GM18499 (cell line): Measurements from ENCODE around the gene DLGAP1.

ENCODE experiments used
- ATAC-seq: cut with Tn5 transposase; IDR thresholded peaks from one replicate; pipeline ENCODE4 v1.9.1; 2021; ENCODE audit warnings: moderate number of reproducible peaks; ENCODE audit not compliant: insufficient read depth, unreplicated experiment

Gene DLGAP1

DNA sequence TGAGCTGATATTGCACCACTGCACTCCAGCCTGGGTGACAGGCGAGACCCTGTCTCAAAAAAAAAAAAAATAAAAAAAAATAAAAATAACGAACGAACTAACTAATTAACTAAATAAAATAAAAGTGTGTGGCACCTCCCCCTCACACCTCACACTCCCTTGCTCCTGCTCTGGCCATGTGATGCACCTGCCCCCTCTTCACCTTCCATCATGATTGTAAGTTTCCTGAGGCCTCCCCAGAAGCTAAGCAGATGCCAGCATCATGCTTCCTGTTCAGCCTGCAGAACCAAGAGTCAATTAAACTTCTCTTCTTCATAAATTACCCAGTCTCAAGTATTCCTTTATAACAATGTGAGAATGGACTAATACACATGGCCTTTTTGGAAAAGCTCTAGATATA lies 773.0 kb downstream of the DLGAP1 start:
- no peak for ATAC-seq

DNA sequence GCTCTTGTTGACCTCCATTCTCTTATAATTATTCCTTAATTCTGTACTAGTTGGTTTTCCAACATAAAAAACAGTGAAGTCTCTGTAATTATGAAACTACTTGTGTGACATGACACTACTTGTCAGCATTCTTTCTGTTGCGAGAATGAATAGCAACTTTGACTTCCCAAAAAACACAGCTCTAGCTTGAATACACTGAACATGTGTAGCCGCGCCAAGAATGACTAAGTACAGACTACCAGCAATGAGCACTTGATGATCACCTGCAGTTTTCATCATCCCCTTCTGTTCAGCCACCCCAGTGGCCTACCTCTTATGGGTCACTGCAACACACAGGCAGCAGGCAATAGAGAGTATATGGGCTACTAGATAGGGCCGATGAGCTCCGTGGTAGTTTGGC lies 775.9 kb downstream of the DLGAP1 start:
- ATAC-seq: no peak

DNA sequence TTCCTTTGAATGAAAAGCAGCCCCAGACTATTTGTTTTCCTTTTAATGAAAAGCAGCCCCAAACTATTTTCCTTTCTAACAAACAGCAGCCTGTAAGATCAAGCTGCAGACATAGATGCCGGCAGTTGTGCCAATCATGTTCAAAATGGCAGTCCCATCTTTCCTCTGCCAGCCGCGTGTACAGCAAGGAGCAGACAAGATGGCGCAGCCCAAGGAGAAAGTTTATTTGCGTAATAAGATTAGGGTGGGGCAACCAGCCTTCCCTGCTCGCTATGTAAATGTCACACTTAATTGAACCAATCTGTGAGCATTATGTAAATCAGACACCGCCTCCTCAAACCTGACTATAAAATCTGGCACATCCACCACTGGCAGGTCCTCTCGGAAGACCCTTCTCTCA lies 779.1 kb downstream of the DLGAP1 start:
- ATAC-seq: no peak

DNA sequence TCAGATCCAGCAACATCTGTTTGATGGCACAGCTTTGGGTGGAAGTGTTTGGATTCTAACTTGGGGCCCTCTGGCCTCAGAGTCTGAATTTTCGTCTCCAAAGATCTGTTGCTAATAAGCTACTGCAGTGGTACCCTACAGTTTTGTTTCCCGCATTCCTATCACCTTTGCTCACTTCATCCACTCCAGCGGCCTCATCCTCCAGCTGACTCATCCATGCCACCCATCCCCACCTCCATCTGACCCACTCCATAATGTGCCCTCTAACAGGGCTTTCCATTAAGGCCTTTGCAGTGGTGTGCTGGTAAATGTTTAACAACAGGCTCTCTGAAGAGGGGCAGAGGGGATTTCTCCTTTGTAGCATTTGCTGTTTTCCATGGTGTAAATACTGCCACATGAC lies 779.7 kb downstream of the DLGAP1 start:
- no peak for ATAC-seq

DNA sequence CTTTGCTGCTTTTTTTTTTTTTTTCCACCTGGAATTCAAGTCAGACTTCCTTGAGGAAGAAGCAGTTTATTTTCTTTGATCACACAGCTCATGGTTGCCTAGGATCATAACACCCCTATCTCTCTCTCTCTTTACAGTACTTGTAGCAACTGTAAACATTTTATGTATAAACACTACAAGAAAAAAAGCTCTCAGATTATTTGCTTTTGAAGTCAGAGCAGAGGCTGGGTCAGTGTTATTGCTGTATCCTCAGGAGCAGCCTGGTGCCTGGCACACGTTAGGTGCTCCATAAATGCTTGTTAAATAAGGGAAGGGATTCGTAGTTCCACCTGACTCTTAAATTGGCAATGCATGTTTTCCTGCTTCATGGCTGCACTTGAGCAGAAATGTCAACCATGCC lies 783.9 kb downstream of the DLGAP1 start:
- no peak for ATAC-seq

DNA sequence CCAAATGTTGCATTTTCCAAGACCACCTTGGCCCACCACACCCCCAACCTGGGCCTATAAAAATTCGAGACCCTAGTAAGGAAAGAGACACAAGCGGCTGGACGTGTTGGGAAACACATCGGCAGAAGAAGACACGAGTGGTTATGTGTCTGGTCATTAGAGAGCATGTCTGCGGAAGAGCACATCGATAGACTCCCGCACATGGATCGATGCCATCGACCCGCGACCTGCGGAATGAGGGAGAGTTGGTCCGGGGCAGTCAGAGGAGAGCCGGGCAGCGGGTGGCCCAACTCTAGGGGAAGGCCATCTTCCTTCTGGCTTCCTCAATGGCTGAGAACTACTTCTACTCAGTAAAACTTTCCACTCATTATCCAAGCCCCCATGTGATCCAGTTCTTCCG lies 785.7 kb downstream of the DLGAP1 start:
- no peak for ATAC-seq

DNA sequence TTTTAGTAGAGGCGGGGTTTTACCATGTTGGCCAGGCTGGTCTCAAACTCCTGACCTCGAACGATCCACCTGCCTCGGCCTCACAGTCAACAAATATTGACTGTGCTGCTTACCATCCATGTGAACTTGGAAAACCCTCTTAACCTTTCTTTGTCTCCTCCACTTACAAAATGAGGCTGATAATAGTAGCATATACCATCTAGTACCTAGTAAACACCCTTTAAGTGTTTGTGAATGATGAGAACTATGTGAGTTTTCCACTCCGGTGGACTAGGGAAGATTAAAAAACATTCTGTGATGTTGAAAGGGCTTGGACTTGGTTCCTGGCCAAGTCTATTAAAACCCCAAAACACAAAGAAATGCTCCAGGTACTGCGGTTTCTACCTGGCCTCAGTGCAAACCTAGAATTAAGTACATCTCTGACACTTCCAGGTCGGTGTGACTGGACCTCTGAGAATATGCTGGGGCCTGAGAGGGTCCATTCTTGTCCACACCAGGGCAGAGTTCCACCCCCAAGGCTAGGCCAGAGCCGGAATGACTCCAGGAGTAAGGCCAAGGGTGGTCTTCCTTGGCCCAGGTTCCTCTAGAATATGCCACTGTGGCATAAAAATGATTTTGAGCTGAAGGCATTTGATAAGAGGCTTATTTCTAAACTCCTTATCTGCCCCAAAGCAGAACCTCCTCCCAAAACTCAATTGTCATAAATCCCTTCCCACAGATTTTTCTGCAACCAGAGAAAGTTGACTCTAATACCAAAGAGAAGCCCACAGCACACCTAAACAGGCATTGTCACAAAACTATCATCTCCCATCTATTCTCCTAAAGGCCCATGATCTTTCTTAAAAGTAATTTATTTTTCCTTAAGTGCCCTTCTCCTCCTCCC lies 787.6 kb downstream of the DLGAP1 start:
- no peak for ATAC-seq

DNA sequence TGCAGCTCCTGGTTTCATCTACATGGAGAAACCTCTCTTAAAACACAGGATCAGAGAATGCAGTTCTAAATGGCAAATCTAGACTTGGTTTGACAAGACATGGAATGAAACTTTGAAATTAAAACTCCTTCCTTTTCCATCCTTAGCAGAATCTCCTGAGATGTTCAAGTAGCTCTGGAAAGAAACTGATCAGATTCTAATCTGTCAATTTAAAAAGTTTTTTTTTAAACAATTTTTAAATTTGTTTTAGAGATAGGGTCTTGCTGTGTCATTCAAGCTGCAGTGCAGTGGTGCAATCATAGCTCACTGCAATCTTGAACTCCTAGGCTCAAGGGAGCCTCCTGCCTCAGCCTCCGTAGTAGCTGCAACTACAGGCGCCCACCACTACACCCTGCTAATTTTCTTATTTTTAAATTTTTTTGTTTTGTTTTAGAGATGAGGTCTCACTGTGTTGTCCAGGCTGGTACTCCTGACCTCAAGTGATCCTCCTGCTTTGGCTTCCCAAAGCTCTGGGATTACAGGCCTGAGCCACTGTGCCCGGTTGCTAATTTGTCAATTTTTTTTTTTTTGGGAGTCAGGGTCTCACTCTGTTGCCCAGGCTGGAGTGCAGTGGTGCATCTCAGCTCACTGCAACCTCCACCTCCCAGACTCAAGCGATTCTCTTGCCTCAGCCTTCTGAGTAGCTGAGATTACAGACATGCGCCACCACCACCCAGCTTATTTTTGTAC lies 788.4 kb downstream of the DLGAP1 start:
- ATAC-seq: no peak

DNA sequence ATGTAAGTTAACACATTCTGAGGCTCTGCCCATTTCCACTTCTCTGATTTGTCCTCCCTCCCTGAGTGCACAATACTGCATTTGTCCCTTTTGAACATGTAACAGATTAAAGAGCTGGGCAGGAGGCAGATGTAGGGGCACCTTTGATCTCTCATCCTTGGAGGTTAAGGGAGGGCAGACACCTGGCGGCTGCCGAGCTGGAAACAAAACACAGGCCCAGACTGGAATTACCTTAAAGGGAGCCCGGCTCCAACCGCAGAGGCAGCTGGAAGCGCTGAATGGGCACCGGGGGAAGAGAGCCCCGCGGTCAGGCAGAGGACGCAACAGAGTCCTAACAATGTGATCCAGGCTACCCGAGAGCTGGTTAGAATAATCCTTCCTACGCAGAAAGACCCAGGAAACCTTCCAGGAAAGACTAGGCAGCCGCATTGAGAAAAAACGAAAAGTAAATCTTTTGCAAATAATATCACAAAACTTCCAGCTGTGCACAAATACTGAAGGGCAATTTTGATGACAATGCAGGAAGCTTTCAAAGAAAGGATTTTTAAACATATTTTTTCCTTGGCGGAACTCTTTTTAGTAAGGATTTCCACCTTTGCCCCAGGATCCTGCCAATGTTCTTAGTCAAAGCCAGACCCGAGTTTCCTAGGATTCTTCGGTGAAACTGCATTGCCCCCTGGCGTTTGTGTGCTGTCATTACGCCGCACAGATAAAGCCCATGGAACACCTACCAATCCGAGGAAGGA lies 789.2 kb downstream of the DLGAP1 start:
- ATAC-seq: no peak

DNA sequence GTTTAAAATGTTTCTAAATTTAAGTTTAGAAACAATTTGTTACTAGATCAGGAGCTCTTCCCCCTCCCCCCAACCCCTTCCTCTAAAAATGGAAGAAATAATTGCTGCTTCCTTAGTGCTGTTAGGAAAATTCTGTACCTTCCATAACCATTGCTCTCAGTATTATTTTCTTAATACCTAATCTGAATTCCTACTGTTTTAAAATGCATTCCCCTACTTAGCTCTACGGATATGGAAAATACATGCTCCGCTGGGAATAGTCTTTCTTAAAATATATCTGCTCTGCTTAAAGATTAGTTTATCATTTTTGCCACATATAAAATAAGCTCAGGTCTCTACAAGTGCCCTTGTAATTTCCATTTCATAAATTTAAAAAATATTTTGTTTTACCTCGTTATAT lies 789.9 kb downstream of the DLGAP1 start:
- no peak for ATAC-seq

DNA sequence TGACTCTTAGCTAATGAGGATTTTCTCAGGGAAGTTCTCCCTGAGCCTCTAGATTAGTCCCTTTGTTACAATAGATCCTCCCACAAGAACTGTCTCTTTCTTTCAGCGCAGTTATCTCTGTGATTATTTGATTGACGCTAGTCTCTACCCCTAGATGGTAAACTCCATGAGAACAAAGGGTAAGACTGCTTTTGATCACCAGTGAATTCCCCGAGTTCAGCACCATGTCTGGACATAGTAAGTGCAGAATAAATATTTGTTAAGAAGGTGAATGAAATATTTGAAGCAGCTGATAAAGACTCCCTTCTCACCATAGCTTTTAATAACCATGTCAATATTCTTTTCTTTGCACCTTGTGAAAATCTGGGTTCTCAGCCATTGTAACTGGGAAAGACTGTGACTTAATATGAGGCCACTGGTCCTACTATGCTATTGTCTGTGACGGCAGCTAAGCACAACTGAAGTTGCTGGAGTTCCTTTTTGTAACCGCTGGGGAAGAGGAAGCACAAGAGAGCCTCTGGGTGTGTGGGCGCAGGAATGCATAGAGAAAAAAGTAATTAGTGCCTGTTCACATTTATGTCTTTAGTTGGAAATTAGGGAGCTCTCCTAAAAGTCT lies 790.4 kb downstream of the DLGAP1 start:
- no peak for ATAC-seq

DNA sequence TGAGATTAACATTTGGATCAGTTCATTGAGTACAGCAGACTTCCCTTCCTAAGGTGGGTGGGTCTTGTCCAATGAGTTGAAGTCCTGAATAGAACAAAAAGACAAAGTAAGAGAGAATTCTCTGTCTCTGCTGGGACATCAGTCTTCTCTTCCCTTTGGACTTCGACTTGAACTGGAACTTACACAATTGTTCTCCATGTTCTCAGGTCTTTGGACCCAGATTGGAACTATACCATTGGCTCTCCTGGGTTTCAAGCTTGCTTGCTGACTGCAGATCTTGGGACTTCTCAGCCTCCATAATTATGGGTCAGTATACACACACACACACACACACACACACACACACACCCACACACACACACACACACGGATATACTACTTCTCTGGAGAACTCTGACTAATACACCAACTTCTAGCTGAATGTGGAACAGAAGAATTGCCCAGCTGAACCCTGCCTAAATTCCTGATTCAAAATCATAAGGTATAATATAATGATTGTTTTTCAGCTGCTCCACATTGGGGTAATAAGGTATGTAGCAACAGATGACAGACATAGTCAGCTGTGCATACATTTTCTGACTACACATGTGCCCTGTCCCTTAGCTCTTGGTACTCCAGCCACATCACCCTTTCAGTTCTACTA lies 791.1 kb downstream of the DLGAP1 start:
- ATAC-seq: no peak

DNA sequence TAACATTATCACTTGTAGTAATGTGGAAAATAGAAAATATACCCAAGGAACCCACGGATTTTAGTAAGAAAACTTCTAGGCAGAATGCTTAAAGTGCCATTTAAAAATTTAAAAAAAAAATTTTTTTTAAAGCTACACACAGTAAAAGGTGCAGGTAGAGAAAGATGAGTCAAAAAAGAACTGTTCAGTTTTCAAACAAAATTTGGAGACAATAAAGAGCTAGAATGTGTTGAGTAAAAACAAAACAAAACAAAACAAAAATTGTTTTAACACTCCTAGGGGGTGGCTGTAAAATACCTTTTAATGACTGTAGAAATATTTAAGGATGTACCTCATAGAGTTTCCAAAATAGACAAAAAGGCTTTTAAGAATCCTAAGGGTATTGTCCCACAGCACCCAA lies 793.1 kb downstream of the DLGAP1 start:
- ATAC-seq: no peak

DNA sequence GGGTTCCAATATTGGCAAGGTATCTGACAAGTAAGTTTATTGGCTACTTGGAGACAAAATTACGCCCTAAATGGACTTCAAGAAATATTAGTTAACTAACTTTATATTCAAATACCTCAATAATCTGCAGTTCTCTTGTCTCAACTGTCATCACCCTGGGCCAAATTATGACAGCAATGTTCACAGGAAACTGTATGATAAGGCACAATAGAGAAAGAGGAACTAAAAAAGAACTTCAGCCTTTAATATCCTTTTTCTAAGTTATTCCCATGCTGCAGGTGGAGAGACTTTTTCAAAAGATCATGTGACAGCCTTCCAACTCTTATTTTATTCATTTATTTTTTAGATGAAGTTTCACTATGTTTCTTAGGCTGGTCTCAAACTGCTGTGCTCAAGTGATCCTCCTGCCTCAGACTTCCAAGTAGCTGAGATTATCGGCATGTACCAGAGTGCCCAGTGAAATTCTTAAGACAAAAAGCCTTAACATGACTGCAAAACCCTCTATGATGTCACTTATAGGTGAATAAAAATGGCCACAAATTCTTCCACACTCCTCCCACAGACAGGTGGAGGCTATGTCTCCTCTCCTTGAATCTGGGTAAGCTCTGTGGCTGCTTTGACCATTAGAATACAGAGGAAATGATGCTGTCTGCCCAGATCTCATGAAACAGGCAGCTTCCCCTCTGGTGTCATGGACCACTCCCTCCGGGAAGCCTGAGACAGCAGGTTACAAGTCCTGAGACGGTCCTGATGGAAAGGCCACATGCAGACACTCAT lies 794.2 kb downstream of the DLGAP1 start:
- ATAC-seq: no peak

DNA sequence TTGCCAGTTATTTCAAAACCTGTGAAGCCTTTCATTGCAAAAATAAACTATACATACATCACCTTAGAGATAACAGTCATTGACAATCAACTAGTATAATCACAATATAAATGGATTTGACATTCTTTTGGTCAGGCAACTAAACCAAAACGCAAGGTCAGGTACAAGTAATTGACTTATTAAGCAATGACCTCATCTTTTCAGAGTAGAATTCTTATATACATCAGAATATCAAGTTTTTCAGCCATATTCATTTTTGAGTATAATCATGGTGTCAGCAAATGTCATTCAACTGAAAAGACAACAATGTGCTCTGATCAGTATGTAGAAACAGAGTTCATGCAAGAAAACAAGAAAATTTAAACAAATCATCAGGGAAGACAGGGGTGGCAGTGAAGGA lies 796.6 kb downstream of the DLGAP1 start:
- ATAC-seq: no peak

DNA sequence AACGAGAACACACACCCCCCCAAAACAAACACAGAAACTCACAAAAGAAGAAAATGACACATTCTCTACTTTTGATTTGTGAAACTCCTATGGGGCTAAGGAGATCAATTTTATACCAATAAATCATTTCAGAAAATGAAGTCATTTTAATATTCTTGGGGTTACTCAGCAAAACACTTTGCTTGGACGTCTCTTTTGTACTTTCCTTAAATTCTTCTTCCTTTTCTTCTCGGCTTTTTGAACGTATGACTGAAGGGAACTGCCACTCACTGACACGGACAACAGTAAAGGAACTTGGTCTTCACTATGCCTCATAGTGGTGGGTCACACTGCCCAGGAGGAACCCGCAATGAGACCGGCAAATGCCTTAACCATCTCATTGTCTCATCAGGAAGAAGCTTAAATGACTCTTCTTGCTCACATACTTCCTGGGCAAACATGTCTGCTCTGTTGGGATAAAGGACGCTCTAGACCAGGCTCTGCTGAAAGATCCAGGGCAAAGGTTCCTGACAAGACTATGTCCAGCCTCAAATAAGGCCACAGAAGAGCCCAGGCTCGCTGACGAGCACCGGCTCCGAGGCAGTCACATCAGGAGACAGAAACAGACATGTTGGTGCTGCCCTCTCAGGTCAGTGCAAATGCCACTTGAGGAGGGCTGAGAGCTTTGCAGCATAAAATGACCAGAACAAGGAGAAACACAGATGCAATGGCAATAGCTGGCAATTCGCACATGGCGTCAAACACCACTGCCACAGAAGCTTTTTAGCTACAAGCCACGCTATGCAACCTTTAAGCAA lies 799.7 kb downstream of the DLGAP1 start:
- ATAC-seq: no peak

DNA sequence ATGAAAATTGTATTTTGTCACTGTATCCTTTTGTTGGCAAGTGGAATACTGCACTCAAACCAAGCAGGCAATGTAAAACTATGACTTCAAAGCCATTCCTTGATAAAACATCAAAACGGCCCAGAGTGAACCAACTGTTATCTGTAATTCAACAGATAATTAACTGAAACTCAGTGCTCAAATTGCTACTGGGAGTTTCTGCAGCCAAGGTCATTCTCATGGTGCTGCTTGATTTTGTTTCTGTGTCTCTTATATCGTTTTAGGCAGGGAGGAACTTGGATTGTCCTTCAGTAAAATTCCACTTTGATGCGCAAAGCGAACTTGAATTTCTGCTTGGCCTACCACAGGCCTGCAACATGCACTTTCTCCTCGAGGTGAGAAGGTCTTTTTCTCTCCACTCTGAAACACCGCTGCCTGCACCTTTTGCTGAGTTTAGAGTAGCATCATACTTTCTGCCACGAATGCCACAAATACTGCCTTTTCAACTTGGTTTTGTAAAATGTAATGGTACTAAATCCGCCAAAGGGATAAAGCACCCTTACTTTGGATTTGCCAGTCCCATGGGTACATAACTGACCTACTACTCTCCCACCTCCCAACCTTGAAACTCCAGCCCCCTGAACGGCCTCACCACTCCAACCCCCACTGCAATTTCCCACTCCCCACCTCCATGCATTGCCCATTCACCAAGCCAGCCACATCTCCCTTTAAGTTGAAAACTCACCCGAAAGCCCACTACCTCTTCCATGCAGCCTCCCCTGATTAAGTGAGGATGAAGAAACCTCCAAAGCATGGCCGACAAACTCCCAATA lies 800.5 kb downstream of the DLGAP1 start:
- no peak for ATAC-seq
